ENCODE measurements around the gene UBA52.

DNA sequence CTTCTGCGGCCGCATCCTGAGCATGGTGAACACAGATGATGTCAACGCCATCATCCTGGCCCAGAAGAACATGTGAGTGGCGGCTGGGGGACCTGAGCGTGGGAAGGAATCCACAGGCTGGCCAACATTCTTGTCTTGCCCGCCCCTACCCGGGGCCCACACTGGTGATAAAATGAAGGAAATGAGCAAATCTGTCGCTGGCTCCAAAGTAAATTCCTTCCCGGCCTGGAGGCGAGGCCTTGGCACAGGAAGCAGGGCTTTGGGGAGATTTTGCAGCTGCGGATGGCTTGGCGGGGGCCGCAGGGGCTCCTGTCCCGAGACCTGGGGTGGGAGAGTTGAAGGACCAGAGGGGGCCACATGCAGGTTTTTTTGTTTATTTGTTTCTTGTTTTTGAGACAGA is 9.6 kb upstream of the UBA52 start:
- TF ChIP-seq POLR2A (IDR thresholded peaks at IDR 0.05; ENCODE audit: low read depth, low read length) (no peak), POLR2AphosphoS5 (IDR thresholded peaks at IDR 0.05; ENCODE audit: low read depth, low read length) (no peak), PAX5 (IDR thresholded peaks at IDR 0.05; ENCODE audit: insufficient read depth, low read length, severe bottlenecking) (no peak), SPI1 (IDR thresholded peaks at IDR 0.05; ENCODE audit: low read depth, low read length) (no peak)
